Measurements from ENCODE around the gene RPL31. TPM values are rescaled to one million over a fixed set of nuclear protein-coding genes. Genes with fewer than 3 reads are reported as not detected.

Gene RPL31
- total RNA-seq, 4 donors from 2014 or later = 258 to 1,056 (median 762) TPM

DNA sequence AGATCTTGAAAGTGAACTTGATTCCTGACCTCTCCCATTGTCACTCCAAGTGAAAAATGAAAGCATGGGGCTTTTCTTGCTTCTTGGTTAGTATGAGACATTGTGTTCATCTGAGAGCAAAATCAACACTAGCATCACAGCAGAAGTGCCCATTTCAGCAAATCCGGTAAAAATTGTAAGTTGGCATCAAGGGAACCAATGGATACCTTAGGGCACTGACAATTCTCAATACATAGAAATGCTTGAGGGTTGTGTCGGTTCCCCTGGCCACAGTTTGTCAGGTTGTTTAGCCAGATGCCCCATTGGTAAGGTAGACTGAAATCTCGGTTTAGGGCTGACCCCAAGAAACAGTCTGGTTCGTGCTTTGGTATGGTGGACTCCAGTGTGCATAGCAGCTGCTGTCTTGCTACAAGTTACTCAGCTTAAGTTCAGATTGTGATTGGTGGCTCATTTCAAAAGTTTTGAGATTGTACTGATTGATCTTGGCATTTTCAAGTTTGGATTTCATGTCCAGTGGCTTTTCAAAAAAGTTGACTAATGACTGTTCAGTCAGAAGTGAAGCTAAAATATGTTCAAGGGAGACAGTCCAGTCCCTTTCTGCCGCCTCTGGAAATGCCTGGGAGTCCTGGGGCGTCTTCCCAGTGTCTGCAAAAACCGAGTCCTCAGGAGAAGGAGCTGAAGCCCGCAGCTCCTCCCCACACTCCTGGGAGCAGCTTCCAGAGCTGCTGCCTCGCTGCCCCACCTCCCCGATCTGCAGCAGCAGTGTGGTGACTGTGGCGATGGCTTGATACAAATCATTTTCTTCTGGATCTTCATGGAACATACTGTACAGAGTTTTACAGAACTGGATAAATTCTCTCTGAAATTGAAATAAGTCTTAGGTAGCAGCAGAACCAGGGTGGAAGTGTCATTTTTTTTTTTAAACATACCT is 5.6 kb downstream of the RPL31 start:
- Histone ChIP-seq H3K4me3 (no peak overlapping the region), H3K27me3 (no peaks in the 10 kb centered on the region), H3K9me3 (no peaks in the 10 kb centered on the region), H3K27ac (no peak overlapping the region), H3K4me1 (peaks cover 9 to 29% (median 17%) of the 10 kb centered on the region in 4 donors), H3K36me3 (peaks cover 0 to 54% (median 23%) of the 10 kb centered on the region in 4 donors)
- DNase-seq = no peak
- no peak for TF ChIP-seq POLR2AphosphoS5 (IDR thresholded peaks at IDR 0.05)
- 81 to 83% methylated on average over 1 to 11 of the region's 11 CpGs for WGBS, 2 donors (ENCODE audit: low coverage in 1 of 2)
- in situ Hi-C loops (cut with MboI; ENCODE audit: low pct_ligation_motif_present in 1 of 4, low pct_unique_long_range_greater_than_20kb in 1 of 4, low sequenced_read_pairs in 3 of 4) = loop anchor here in 2 of 4 donors (25.0 kb wide), 1 partner anchor 205 kb away; no protein-coding TSS in a partner anchor
- intact Hi-C loops (cut with DNase I; ENCODE audit: low total_unique reads) = no loop called here

DNA sequence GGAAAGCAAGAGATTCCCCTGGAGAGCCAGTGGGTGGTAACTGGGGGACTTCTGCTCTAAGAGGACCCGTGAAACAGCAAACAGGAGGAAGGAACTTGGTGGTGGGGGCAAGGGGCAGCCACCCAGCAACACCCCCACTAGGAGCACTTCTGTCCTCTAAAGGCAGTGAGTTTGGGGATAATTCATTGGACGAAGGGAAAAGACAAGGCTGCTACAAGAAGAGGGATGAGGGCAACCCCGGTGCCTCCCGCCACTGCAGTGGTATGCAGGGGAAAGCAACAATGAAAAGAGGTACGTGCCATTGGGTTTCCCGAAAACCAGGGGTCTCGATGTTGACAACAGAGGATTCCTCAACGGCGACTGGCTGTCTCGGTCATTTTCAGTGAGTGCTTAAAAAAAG is 9.1 kb downstream of the RPL31 start:
- 84% methylated on average over 10 of the region's 10 CpGs; no CpG with 5 or more reads in 1 of the 2 donors for WGBS, 2 donors (ENCODE audit: low coverage in 1 of 2)
- DNase-seq = no peak
- in situ Hi-C loops (cut with MboI; ENCODE audit: low pct_ligation_motif_present in 1 of 4, low pct_unique_long_range_greater_than_20kb in 1 of 4, low sequenced_read_pairs in 3 of 4) (loop anchor here in 3 of 4 donors (5.0 to 25.0 kb wide), 3 partner anchors 141 to 201 kb away; partner anchors contain the start of gene TBC1D8 (in 2 of the 3)), intact Hi-C loops (cut with DNase I; ENCODE audit: low total_unique reads) (loop anchor here (2.0 kb wide), 1 partner anchor 142 kb away; no protein-coding TSS in a partner anchor)
- Histone ChIP-seq H3K36me3 (peaks cover 0 to 31% (median 12%) of the 10 kb centered on the region in 4 donors), H3K27me3 (no peaks in the 10 kb centered on the region), H3K27ac (no peak overlapping the region), H3K4me3 (no peak overlapping the region), H3K9me3 (no peaks in the 10 kb centered on the region), H3K4me1 (peaks cover 0 to 10% (median 0%) of the 10 kb centered on the region in 4 donors)
- TF ChIP-seq, protein P1, sequence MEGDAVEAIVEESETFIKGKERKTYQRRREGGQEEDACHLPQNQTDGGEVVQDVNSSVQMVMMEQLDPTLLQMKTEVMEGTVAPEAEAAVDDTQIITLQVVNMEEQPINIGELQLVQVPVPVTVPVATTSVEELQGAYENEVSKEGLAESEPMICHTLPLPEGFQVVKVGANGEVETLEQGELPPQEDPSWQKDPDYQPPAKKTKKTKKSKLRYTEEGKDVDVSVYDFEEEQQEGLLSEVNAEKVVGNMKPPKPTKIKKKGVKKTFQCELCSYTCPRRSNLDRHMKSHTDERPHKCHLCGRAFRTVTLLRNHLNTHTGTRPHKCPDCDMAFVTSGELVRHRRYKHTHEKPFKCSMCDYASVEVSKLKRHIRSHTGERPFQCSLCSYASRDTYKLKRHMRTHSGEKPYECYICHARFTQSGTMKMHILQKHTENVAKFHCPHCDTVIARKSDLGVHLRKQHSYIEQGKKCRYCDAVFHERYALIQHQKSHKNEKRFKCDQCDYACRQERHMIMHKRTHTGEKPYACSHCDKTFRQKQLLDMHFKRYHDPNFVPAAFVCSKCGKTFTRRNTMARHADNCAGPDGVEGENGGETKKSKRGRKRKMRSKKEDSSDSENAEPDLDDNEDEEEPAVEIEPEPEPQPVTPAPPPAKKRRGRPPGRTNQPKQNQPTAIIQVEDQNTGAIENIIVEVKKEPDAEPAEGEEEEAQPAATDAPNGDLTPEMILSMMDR (IDR thresholded peaks at IDR 0.05) = no peak
- TF ChIP-seq EP300 (IDR thresholded peaks at IDR 0.05; ENCODE audit: low read depth) (no peak), POLR2AphosphoS5 (IDR thresholded peaks at IDR 0.05) (no peak), POLR2A (IDR thresholded peaks at IDR 0.05) (no peak)

DNA sequence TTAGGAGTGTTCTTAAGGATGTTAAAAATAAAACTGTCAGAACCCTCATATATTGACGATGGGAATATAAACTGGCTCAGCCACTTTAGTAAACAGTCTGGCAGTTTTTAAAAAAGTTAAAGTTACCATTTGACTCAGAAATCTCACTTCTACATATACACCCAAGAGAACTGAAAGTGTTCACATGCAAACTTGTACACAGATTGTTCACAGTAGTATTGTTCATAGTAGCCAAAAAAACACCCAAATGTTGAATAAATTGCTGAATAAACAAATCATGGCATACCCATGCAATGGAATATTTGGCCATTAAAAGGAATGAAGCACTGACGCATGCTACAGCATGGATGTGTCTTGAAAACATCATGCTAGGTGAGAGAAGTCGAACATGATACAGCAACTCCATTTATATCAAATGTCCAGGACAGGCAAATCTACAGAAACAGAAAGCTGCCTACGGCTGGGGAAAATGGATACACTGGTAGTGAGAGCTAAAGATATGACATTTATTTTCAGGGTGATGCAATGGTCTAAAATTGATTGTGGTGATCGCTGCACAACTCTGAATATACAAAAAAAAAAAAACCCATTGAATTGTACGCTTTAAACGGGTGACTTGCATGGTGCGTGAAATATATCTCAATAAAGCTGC is 10.1 kb downstream of the RPL31 start:
- H3K4me3 ChIP-seq = no peak overlapping the region
- peaks cover 0 to 21% (median 8%) of the 10 kb centered on the region in 4 donors for H3K36me3 ChIP-seq
- no peak overlapping the region for H3K27ac ChIP-seq
- WGBS, 2 donors (ENCODE audit: low coverage in 1 of 2) = 51 to 52% methylated on average over 8 of the region's 8 CpGs
- H3K4me1 ChIP-seq = peaks cover 0 to 10% (median 0%) of the 10 kb centered on the region in 4 donors
- intact Hi-C loops (cut with DNase I; ENCODE audit: low total_unique reads) = loop anchor here (2.0 kb wide), 1 partner anchor 193 kb away; no protein-coding TSS in a partner anchor
- in situ Hi-C loops (cut with MboI; ENCODE audit: low pct_ligation_motif_present in 1 of 4, low pct_unique_long_range_greater_than_20kb in 1 of 4, low sequenced_read_pairs in 3 of 4) = loop anchor here in 3 of 4 donors (5.0 to 25.0 kb wide), 3 partner anchors 140 to 200 kb away; partner anchors contain the start of gene TBC1D8 (in 2 of the 3)
- TF ChIP-seq EP300 (IDR thresholded peaks at IDR 0.05; ENCODE audit: low read depth) (no peak), POLR2AphosphoS5 (IDR thresholded peaks at IDR 0.05) (no peak), POLR2A (IDR thresholded peaks at IDR 0.05) (no peak)
- TF ChIP-seq, protein P1 (IDR thresholded peaks at IDR 0.05) = no peak
- DNase-seq = no peak
- H3K9me3 ChIP-seq = no peaks in the 10 kb centered on the region
- H3K27me3 ChIP-seq = no peaks in the 10 kb centered on the region

DNA sequence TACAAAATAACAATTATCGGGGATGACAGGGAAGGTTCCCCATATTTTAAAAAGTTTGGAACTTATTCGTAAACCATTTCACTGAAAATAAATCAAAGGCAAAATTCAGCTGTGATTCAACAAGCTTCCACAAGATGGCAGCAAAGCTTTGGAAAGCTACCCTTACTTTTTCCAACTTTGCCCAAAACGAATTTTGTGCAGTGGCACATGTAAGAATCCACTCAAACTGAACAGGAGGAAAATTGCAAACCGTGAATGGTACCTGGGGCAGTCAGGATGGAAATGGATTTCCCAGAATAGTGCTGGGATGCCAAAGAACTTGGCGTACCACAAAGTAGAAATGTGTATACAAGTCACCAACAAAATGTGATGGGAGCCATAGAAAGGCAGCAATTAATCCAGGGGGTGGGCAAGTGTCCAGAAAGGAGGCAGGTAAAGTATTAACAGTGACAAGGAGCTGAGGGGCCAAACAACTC is 10.7 kb downstream of the RPL31 start:
- intact Hi-C loops (cut with DNase I; ENCODE audit: low total_unique reads) = loop anchor here (2.0 kb wide), 1 partner anchor 192 kb away; no protein-coding TSS in a partner anchor
- Histone ChIP-seq H3K36me3 (peaks cover 0 to 17% (median 6%) of the 10 kb centered on the region in 4 donors), H3K4me3 (no peak overlapping the region), H3K4me1 (peaks cover 0 to 10% (median 0%) of the 10 kb centered on the region in 4 donors), H3K27ac (no peak overlapping the region), H3K27me3 (no peaks in the 10 kb centered on the region), H3K9me3 (no peaks in the 10 kb centered on the region)
- TF ChIP-seq, protein P1 (IDR thresholded peaks at IDR 0.05) = peak; percentile 80 to 89 (median 84)
- TF ChIP-seq POLR2AphosphoS5 (IDR thresholded peaks at IDR 0.05) = no peak
- WGBS, 2 donors (ENCODE audit: low coverage in 1 of 2) = 33 to 44% methylated on average over 5 of the region's 5 CpGs
- DNase-seq = peak; percentile 19
- in situ Hi-C loops (cut with MboI; ENCODE audit: low pct_ligation_motif_present in 1 of 4, low pct_unique_long_range_greater_than_20kb in 1 of 4, low sequenced_read_pairs in 3 of 4) = loop anchor here in 3 of 4 donors (5.0 to 25.0 kb wide), 3 partner anchors 140 to 200 kb away; partner anchors contain the start of gene TBC1D8 (in 2 of the 3)

Data from transverse colon (tissue), 4 donors.